G401.6 (cell line): ENCODE results near the gene DYNLL2.
A peak's percentile ranks its signal among the peaks of the same experiment; 100 is the strongest.
"Not testable (repeated sequence)": the region's sequence is repeated elsewhere in the genome, so short reads cannot be mapped to it uniquely, and the experiment has no call there.

Source experiments
- FAIRE-seq: peaks from 2 replicates; lab custom pipeline; 2012; peaks lifted over from hg19 to GRCh38; lab: Jason Lieb, UNC

DYNLL2 gene

DNA sequence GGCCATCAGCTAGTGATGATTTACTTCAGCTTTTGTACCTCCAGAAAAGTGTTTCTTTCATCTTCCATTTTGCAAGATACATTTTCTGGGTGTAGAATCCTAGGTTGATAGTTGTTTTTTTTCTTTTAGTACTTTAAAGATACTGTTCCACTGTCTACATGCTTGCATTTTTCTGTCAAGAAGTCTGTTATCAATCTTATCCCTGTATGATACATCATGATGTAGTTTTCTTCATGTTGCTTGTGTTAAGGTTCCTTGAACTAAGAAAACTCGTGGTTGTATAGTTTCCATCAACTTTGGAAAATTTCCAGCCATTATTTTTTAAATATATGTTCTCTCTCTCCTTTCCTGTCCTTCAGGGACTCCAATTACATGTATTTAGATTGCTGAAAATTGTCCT lies 24.1 kb downstream of the DYNLL2 start:
- no peak for FAIRE-seq

GRCh38 chr17:58109197-58109596 lies 26.0 kb downstream of the DYNLL2 start:
- FAIRE-seq = no peak

- FAIRE-seq = no peak
Observed at GRCh38 chr17:58110012-58110411, 26.8 kb downstream of the DYNLL2 start.

DNA sequence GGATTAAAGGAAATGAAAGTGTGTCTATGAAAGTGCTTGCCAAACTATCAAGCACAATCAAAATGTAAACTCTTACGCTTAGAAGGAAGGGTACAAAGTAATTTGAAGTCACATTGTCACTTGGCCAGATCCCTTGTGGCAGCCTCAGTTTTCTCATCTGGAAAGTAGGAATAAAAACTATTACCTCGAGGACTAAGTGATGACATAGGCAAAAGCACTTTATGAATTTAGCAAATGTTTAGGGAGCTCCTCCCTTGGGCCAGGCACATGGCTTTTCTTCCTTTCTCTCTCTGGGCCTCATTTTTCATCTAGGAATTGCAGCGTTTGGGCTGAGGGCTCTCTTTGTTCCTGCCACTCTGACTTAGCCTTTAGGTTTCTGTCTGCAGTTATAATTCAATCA lies 28.5 kb downstream of the DYNLL2 start:
- no peak for FAIRE-seq

DNA sequence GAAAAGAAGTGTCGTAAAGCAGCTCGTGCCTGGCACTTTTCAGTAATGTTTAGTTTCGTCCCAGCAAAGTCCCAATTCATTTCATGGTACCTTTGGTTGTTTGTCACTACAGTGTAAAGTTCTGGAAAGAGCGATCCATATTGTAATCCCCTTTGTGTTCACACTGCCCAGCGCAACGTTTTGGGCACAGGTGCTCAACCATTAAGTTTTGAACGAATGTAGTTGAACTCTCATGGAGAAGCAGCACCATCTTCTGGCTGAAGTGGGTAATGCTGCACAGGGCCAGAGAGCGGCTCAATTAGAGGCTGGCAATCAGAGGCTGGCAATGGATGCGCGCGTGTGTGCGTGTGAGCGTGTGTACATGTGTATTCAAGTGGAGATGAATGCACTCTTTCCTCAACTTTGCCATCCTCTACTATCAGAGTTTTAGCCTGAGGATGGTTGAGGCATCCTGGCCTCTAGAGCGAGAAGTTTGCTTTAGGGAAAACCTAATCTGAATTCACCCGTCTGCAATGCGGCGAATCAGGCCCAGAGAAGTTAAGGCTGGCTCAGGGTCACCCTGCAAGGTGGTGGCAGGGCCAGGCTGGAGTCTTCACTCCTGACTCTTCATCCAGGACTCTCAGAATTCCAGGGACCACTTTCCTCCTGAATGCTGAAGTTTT lies 29.9 kb downstream of the DYNLL2 start:
- FAIRE-seq = peak; percentile 73

- no peak for FAIRE-seq
Observed at GRCh38 chr17:58113947-58114346, 30.7 kb downstream of the DYNLL2 start.

DNA sequence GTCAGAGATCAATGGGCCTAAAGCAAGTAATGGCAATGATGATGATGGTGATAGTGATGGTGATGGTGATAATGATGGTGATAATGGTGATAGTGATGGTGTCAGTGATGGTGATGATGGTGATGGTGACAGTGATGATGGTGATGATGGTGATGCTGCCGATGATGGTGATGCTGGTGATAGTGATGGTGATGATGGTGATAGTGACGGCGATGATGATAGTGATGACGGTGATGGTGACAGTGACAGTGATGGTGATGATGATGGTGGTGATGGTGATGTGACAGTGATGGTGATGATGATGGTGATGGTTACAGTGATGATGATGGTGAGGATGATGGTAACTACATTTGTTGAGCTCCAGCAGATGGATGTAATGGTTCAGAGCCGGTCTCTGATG lies 34.2 kb downstream of the DYNLL2 start:
- no peak for FAIRE-seq

GRCh38 chr17:58119491-58119890 lies 36.3 kb downstream of the DYNLL2 start:
- FAIRE-seq = no peak

DNA sequence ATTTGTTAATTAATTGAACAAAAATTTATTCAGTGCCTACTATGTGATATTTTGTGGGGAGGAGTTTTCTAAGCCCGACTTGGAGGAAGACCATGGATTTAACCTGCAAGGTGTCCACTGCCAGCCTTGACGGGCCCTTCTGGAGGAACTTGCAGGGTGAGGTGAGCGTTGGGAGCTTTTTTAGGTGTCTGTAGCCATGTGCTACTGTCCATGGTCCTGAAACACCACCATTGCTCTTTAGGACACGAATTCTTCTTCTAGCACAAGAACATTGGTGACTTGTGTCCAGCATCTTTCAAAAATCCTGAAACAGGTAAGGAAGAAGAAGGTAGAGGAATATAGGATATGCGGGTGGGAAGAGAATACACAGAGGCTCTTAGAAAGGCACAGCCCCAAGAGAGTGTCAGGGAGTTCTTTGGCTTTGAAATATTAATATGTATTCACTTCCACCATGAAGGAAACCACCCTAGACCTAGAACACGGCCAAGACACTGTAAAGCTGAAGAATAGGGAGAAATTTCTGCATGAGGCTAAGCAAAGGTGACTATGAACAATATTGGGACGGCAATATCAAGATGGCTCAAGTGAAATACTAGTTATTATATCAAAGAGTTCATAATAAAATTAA lies 37.1 kb downstream of the DYNLL2 start:
- no peak for FAIRE-seq

DNA sequence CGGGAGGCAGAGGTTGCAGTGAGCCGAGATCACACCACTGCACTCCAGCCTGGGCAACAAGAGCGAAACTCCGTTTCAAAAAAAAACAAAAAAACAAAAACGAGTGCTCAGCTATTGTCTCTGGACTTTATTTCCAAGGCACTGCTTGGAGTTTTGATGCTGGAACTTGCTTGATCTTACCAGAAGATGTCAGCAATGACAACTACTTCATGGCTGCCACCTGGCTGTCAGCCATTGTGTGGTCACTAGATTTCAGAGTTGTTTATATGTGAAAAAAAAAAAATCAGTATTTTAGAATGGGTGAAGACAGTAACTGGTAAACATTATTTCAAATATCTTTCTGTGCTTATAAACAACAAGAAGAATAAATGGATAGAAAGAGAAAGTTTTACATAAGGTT lies 38.7 kb downstream of the DYNLL2 start:
- FAIRE-seq = peak; percentile 74

- no peak for FAIRE-seq
Observed at GRCh38 chr17:58127846-58128245, 44.6 kb downstream of the DYNLL2 start.

DNA sequence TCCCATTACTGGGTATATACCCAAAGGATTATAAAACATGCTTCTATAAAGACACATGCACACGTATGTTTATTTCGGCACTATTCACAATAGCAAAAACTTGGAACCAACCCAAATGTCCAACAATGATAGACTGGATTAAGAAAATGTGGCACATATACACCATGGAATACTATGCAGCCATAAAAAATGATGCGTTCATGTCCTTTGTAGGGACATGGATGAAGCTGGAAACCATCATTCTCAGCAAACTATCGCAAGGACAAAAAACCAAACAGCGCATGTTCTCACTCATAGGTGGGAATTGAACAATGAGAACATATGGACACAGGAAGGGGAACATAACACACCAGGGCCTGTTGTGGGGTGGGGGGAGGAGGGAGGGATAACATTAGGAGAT lies 49.5 kb downstream of the DYNLL2 start:
- not testable (repeated sequence) for FAIRE-seq

DNA sequence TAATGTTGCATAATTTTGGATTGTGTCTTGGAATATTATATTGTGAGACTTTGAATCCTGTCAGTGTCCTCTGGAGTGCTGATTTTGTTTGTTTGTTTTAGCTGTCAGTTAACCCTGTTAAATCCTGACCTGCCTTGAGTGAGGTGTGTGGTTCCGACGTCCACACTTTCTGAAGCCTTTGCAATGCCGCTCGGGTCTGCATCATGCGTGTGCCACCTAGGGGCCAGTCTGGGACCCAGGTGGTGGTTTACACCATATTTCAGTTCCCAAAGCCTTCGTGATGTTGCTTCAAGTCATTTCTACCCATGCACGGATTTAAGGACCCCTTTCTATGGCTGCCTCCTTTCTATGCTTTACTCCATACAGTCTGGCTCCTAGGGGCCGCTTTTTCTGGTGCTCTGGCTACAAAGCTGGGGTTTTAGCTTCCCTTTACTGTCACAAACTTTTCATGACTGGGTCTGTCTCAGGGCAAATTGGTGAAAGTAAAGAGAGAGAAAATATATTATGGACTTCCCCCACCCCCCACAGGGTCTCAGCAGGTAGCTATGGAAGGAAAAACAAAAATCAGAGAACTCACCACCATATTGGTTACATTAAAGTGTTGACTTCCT lies 53.6 kb downstream of the DYNLL2 start:
- no peak for FAIRE-seq

DNA sequence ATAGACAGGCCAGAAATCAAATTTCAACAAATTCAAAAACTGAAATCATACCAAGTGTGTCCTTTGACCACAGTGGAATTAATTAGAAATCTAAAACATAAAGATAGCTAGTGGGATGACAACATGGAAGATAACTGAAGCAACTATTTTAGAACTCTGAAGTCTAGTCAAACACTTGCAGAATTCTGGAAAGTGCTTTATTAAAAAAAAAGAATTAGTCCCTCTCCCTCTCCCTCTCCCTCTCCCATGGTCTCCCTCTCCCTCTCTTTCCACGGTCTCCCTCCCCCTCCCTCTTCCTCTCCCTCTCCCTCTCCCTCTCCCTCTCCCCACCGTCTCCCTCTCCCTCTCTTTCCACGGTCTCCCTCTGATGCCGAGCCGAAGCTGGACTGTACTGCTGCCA lies 58.3 kb downstream of the DYNLL2 start:
- FAIRE-seq = no peak

- FAIRE-seq = not testable (repeated sequence)
Observed at GRCh38 chr17:58143335-58143734, 60.1 kb downstream of the DYNLL2 start.

GRCh38 chr17:58144801-58145200 lies 61.6 kb downstream of the DYNLL2 start:
- FAIRE-seq = no peak
